WTC11 (cell line): ENCODE data around the gene RPS6KA2.

ENCODE experiments used
- FOXJ3 ChIP-seq: sonication (generic); formaldehyde crosslinking; IDR thresholded peaks from 2 replicates; pipeline ENCODE4 v1.9.0; 2021; ENCODE audit warnings: missing genetic modification reagents, mild to moderate bottlenecking, borderline replicate concordance
- FOXK1 ChIP-seq: sonication (generic); formaldehyde crosslinking; IDR thresholded peaks from 2 replicates; pipeline ENCODE4 v1.8.0; 2022; ENCODE audit warnings: mild to moderate bottlenecking, moderate library complexity, missing genetic modification reagents
- NFYB ChIP-seq: sonication (generic); formaldehyde crosslinking; conservative IDR thresholded peaks from 2 replicates; pipeline ENCODE4 v1.8.0; 2022; ENCODE audit warnings: low read depth, missing genetic modification reagents
- NR3C1 ChIP-seq: sonication (generic); formaldehyde crosslinking; conservative IDR thresholded peaks from 2 replicates; pipeline ENCODE4 v1.8.1; 2023; ENCODE audit warnings: low read depth, mild to moderate bottlenecking, missing genetic modification reagents
- SMAD3 ChIP-seq: sonication (generic); formaldehyde crosslinking; IDR thresholded peaks from 2 replicates; pipeline ENCODE4 v1.8.0; 2022; ENCODE audit warnings: missing genetic modification reagents, mild to moderate bottlenecking, borderline replicate concordance
- ZNF423 ChIP-seq: fragments of 250-450 bp; sonication (Bioruptor Pico); IDR thresholded peaks from 2 replicates; pipeline ENCODE4 v2.1.2; 2022; ENCODE audit warnings: mild to moderate bottlenecking, moderate library complexity
- TF ChIP-seq, protein P1 (sequence below): fragments of 200-600 bp; IDR thresholded peaks from 2 replicates; pipeline ENCODE4 v1.8.0; 2022; ENCODE audit warnings: antibody characterized with exemption
- TF ChIP-seq, protein P2 (sequence below): sonication (generic); formaldehyde crosslinking; conservative IDR thresholded peaks from 2 replicates; pipeline ENCODE4 v1.8.1; 2022; ENCODE audit warnings: mild to moderate bottlenecking, missing genetic modification reagents
- TF ChIP-seq, protein P3 (sequence below): sonication (generic); formaldehyde crosslinking; IDR thresholded peaks from 2 replicates; pipeline ENCODE4 v1.8.1; 2023; ENCODE audit warnings: mild to moderate bottlenecking, missing genetic modification reagents, moderate library complexity
- TF ChIP-seq, protein P4 (sequence below): sonication (generic); formaldehyde crosslinking; IDR thresholded peaks from 2 replicates; pipeline ENCODE4 v1.8.1; 2022; ENCODE audit warnings: low read depth, missing genetic modification reagents, borderline replicate concordance

DNA sequence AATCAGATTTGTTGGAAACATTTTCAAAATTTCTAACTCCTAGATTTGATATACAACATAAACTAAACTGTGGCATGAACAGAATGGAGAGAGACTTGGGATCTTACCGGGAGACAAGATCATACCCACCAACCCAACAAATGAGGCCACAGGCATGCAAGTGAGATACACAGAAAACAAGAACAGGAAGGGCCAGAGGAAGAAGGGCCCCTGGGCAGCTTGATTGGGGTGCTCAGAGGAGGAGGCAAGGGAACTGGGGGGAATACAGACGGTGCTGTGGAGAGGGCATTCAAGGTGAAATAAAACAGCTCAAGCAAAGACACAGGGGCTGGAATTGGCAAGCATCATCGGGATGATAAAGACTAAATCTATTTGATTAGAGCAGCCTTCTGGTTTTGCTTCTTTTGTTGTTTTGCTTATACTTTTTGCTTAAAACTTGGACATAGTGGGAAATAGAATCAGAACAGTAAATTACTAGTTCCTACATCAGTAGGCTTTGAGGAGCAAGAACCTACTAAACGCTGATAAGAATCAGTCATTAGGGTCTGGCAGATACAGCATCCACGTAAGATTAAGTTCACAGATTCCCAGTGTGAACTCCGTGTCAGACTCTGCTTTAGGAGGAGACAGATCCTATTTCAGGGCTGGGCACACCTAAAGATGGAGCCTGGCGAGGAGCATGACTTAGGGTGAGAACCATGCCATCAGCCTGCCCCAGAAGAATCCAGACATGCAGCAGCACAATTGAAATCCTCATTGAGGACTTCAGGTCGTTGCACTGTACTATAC, 37.1 kb downstream of the RPS6KA2 start:
- TF ChIP-seq, protein P1, sequence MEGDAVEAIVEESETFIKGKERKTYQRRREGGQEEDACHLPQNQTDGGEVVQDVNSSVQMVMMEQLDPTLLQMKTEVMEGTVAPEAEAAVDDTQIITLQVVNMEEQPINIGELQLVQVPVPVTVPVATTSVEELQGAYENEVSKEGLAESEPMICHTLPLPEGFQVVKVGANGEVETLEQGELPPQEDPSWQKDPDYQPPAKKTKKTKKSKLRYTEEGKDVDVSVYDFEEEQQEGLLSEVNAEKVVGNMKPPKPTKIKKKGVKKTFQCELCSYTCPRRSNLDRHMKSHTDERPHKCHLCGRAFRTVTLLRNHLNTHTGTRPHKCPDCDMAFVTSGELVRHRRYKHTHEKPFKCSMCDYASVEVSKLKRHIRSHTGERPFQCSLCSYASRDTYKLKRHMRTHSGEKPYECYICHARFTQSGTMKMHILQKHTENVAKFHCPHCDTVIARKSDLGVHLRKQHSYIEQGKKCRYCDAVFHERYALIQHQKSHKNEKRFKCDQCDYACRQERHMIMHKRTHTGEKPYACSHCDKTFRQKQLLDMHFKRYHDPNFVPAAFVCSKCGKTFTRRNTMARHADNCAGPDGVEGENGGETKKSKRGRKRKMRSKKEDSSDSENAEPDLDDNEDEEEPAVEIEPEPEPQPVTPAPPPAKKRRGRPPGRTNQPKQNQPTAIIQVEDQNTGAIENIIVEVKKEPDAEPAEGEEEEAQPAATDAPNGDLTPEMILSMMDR = no peak
- no peak for TF ChIP-seq SMAD3 (CRISPR knock-in tag)
- TF ChIP-seq NR3C1 = no peak
- TF ChIP-seq ZNF423 (CRISPR knock-in tag) = no peak
- TF ChIP-seq FOXK1 = no peak
- no peak for TF ChIP-seq FOXJ3 (CRISPR knock-in tag)
- TF ChIP-seq, protein P2, sequence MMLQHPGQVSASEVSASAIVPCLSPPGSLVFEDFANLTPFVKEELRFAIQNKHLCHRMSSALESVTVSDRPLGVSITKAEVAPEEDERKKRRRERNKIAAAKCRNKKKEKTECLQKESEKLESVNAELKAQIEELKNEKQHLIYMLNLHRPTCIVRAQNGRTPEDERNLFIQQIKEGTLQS (CRISPR knock-in tag) = no peak
- TF ChIP-seq NFYB (CRISPR knock-in tag) = no peak
- TF ChIP-seq, protein P3, sequence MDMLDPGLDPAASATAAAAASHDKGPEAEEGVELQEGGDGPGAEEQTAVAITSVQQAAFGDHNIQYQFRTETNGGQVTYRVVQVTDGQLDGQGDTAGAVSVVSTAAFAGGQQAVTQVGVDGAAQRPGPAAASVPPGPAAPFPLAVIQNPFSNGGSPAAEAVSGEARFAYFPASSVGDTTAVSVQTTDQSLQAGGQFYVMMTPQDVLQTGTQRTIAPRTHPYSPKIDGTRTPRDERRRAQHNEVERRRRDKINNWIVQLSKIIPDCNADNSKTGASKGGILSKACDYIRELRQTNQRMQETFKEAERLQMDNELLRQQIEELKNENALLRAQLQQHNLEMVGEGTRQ (CRISPR knock-in tag) = no peak
- TF ChIP-seq, protein P4, sequence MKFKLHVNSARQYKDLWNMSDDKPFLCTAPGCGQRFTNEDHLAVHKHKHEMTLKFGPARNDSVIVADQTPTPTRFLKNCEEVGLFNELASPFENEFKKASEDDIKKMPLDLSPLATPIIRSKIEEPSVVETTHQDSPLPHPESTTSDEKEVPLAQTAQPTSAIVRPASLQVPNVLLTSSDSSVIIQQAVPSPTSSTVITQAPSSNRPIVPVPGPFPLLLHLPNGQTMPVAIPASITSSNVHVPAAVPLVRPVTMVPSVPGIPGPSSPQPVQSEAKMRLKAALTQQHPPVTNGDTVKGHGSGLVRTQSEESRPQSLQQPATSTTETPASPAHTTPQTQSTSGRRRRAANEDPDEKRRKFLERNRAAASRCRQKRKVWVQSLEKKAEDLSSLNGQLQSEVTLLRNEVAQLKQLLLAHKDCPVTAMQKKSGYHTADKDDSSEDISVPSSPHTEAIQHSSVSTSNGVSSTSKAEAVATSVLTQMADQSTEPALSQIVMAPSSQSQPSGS (CRISPR knock-in tag) = no peak
